GM12878 (cell line): ENCODE results near the gene MAGI1.

Source experiments
- EP300 ChIP-seq, 2 experiments: fragments of 150-350 bp in 1 of 2; IDR thresholded peaks; 2 replicates each; pipeline ENCODE4 v1.6.1; 2011 to 2012; ENCODE audit warnings: low read depth in 2 of 2, low read length in 2 of 2, borderline replicate concordance in 1 of 2, improper control_type of control experiment in 1 of 2, inconsistent platforms in 1 of 2; ENCODE audit not compliant: control insufficient read depth in 1 of 2
- ETV6 ChIP-seq, 2 experiments: fragments of 450-650 bp in 1 of 2; IDR thresholded peaks in 1 of 2; conservative IDR thresholded peaks in 1 of 2; 2 replicates each; pipeline ENCODE4 v1.6.1; 2014; ENCODE audit warnings: antibody characterized with exemption in 1 of 2, borderline replicate concordance in 1 of 2, low read depth in 1 of 2, mild to moderate bottlenecking in 1 of 2, moderate library complexity in 1 of 2
- POLR2AphosphoS5 ChIP-seq: IDR thresholded peaks from 2 replicates; pipeline ENCODE4 v1.6.1; 2011; ENCODE audit warnings: mild to moderate bottlenecking, low read length, inconsistent platforms

DNA sequence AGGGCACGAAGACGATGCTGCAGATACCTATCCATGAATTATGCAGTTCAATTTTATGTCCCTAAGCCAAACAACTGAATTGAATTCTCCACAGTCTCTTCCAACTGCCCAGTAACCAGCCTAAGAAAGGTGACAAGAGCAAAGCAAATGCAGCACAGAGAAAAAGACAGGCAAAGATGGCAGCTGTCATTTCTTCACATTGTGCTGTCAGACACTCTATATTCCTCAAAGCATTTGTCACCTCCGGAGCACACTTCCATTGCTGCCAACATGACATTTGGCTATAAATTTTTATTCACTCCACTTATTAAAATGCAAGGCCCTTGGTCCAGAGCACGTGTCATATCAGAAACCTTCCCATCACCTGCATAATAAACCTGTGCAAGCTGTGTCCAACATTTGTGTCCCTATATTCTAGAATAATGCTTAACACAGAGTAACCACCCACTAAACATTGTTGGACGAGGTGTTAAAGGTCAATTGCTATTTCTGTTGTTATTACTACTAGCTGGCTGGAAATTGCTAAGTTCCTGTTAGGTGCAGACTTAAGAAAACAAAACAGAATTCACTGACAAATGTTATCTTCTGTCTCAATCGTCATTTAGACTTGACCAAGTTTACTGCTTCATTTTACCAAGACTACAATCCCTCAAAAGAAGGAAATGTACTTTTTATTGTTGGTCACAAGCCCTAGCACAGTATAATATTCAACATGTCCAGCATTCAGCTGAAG lies 89.7 kb downstream of the MAGI1 start:
- no peak for TF ChIP-seq ETV6 (conservative IDR thresholded peaks at IDR 0.05 in 1 of 2, IDR thresholded peaks at IDR 0.05 in 1 of 2; ENCODE audit: borderline replicate concordance in 1 of 2, low read depth in 1 of 2)
- no peak for TF ChIP-seq POLR2AphosphoS5
- no peak for TF ChIP-seq EP300 (IDR thresholded peaks at IDR 0.05; ENCODE audit: borderline replicate concordance in 1 of 2, control insufficient read depth in 1 of 2, low read depth in 2 of 2, low read length in 2 of 2)
